ENCODE results near the gene NFYC. TPM values are rescaled to one million over a fixed set of nuclear protein-coding genes. Genes with fewer than 3 reads are reported as not detected.

NFYC gene
- total RNA-seq, 4 donors from 2014 or later = 45.3 to 58.6 (median 57.4) TPM

- ATAC-seq = no peak
- H3K27me3 ChIP-seq = no peaks in the 10 kb centered on the region
- no peak overlapping the region for H3K27ac ChIP-seq
- H3K36me3 ChIP-seq = no peaks in the 10 kb centered on the region
- no peak for TF ChIP-seq POLR2A (IDR thresholded peaks at IDR 0.05)
- TF ChIP-seq CTCF (IDR thresholded peaks at IDR 0.05 in 4 of 5, conservative IDR thresholded peaks at IDR 0.05 in 1 of 5) = no peak
- H3K4me1 ChIP-seq = peaks cover 0 to 10% of the 10 kb centered on the region in 2 donors
- intact Hi-C loops (cut with DNase I; ENCODE audit: low total_unique reads) = no loop called here
- no peaks in the 10 kb centered on the region for H3K9me3 ChIP-seq
- in situ Hi-C loops (cut with MboI; ENCODE audit: low sequenced_read_pairs in 4 of 4) = no loop called here
- H3K4me3 ChIP-seq = peak overlapping the region; percentile 21 to 36 (median 27)
- DNase-seq = no peak
Observed at GRCh38 chr1:40818264-40818961, 126.9 kb downstream of the NFYC start.

GRCh38 chr1:40819101-40819500 is 127.6 kb downstream of the NFYC start:
- ATAC-seq = no peak
- in situ Hi-C loops (cut with MboI; ENCODE audit: low sequenced_read_pairs in 4 of 4) (no loop called here), intact Hi-C loops (cut with DNase I; ENCODE audit: low total_unique reads) (no loop called here)
- Histone ChIP-seq H3K4me1 (peaks cover 0 to 10% of the 10 kb centered on the region in 2 donors), H3K27me3 (no peaks in the 10 kb centered on the region), H3K4me3 (no peak overlapping the region), H3K27ac (no peak overlapping the region), H3K36me3 (no peaks in the 10 kb centered on the region), H3K9me3 (no peaks in the 10 kb centered on the region)
- no peak for TF ChIP-seq CTCF (IDR thresholded peaks at IDR 0.05 in 4 of 5, conservative IDR thresholded peaks at IDR 0.05 in 1 of 5)
- no peak for TF ChIP-seq POLR2A (IDR thresholded peaks at IDR 0.05)
- DNase-seq = no peak

GRCh38 chr1:40820251-40820797 is 128.8 kb downstream of the NFYC start:
- Histone ChIP-seq H3K27me3 (no peaks in the 10 kb centered on the region), H3K27ac (no peak overlapping the region), H3K4me3 (no peak overlapping the region), H3K4me1 (peaks cover 0 to 10% of the 10 kb centered on the region in 2 donors), H3K9me3 (no peaks in the 10 kb centered on the region), H3K36me3 (no peaks in the 10 kb centered on the region)
- no peak for DNase-seq
- in situ Hi-C loops (cut with MboI; ENCODE audit: low sequenced_read_pairs in 4 of 4) (no loop called here), intact Hi-C loops (cut with DNase I; ENCODE audit: low total_unique reads) (no loop called here)
- no peak for TF ChIP-seq POLR2A (IDR thresholded peaks at IDR 0.05)
- peak in 1 of 2 donors; percentile 57 for ATAC-seq

MicroRNA genes within 50 kb of the gene (microRNA counts, 767-probe panel; counts per million panel counts)
- 448 to 5,804 counts per million in 2 donors for microRNA hsa-miR-30c-5p
- microRNA hsa-miR-30e-5p = 448 to 6,558 counts per million in 2 donors

Small RNA genes lying within 50 kb of the gene (microRNA-seq; reads per million reads assigned to microRNA genes)
- gene MIR30C1 (ENCODE audit: borderline replicate concordance in 2 of 2) (123 to 135 reads per million in 2 donors), gene MIR30E (ENCODE audit: borderline replicate concordance in 2 of 2) (25,280 to 30,816 reads per million in 2 donors)

Other genes with a start within 250 kb of the NFYC start
- under 1 TPM in 3 of 4 donors, not detected in 1; 0.20 to 0.36 (median 0.35) TPM for gene ZFP69B, start 241.2 kb upstream of the NFYC start, total RNA-seq
- gene ZFP69, start 214.4 kb upstream of the NFYC start, total RNA-seq = under 1 TPM in 3 of 4 donors, not detected in 1; 0.13 to 0.41 (median 0.29) TPM
- gene EXO5, start 182.9 kb upstream of the NFYC start, total RNA-seq = 1 to 10 TPM in 3 of 4 donors, under 1 TPM in 1; 0.95 to 3.1 (median 1.7) TPM
- gene ZNF684, start 160.1 kb upstream of the NFYC start, total RNA-seq = 1 to 10 TPM; 2.0 to 7.1 (median 2.9) TPM
- under 1 TPM; 0.31 to 0.67 (median 0.44) TPM for gene RIMS3, start 26.0 kb upstream of the NFYC start, total RNA-seq
- 1 to 10 TPM; 2.9 to 8.2 (median 3.5) TPM for gene KCNQ4, start 92.1 kb downstream of the NFYC start, total RNA-seq
- 10 to 100 TPM; 15.9 to 30.8 (median 23.1) TPM for gene CITED4, start 170.7 kb downstream of the NFYC start, total RNA-seq